HEK293 (cell line): ENCODE results near the gene MFSD2A.

Experiments used
- CTCF ChIA-PET: fragments of 350-600 bp; formaldehyde crosslinking; extraction: SDS; loops from one replicate; lab custom pipeline; 2021; ENCODE audit warnings: antibody characterized with exemption; lab: Yijun Ruan, JAX
- POLR2A ChIA-PET: fragments of 300-600 bp; formaldehyde crosslinking; extraction: SDS; loops from one replicate; lab custom pipeline; 2020; ENCODE audit warnings: antibody characterized with exemption, inconsistent platforms; lab: Yijun Ruan, JAX
- H3K27ac ChIP-seq: fragments of 200-500 bp; sonication (Bioruptor generic); 2 replicates; pipeline ENCODE4 v1.5.1; 2014; ENCODE audit warnings: low read depth, low read length, control low read depth, inconsistent platforms; ENCODE audit errors: extremely low read depth
- H3K36me3 ChIP-seq, 2 experiments: fragments of 200-500 bp in 1 of 2; sonication (Bioruptor generic) in 1 of 2; 1 replicate in 1 of 2; 2 replicates in 1 of 2; pipeline ENCODE4 v1.5.1; 2014 to 2017; ENCODE audit warnings: inconsistent platforms in 2 of 2, low read length in 2 of 2; ENCODE audit not compliant: control insufficient read depth in 2 of 2, insufficient read depth in 1 of 2
- H3K4me1 ChIP-seq: fragments of 200-500 bp; sonication (Bioruptor generic); 2 replicates; pipeline ENCODE4 v1.5.1; 2014; ENCODE audit warnings: mild to moderate bottlenecking, low read length, inconsistent platforms; ENCODE audit not compliant: control insufficient read depth, insufficient read depth
- H3K4me3 ChIP-seq: 2 replicates; pipeline ENCODE4 v1.5.1; 2011; ENCODE audit warnings: low read depth, mild to moderate bottlenecking, control low read depth, low read length, moderate library complexity
- H3K9me3 ChIP-seq: fragments of 200-500 bp; sonication (Bioruptor generic); 2 replicates; pipeline ENCODE4 v1.5.1; 2014; ENCODE audit warnings: low read depth, low read length, inconsistent platforms; ENCODE audit not compliant: control insufficient read depth, insufficient read depth
- GLIS1 ChIP-seq: fragments of 450-650 bp; formaldehyde crosslinking; IDR thresholded peaks from 2 replicates; pipeline ENCODE4 v1.5.1; 2016; ENCODE audit warnings: missing biosample characterization, missing genetic modification characterization
- HOXD13 ChIP-seq: sonication (generic); formaldehyde crosslinking; IDR thresholded peaks from 2 replicates; pipeline ENCODE4 v1.8.0; 2022; ENCODE audit warnings: missing genetic modification reagents, borderline replicate concordance
- KLF16 ChIP-seq: fragments of 450-650 bp; formaldehyde crosslinking; IDR thresholded peaks from 2 replicates; pipeline ENCODE4 v1.5.1; 2017; ENCODE audit warnings: missing biosample characterization, missing genetic modification characterization
- TCF7L2 ChIP-seq: IDR thresholded peaks from 2 replicates; pipeline ENCODE4 v1.6.1; 2011; ENCODE audit warnings: low read depth, mild to moderate bottlenecking, inconsistent platforms, low read length, moderate library complexity, borderline replicate concordance
- ZEB2 ChIP-seq: fragments of 450-650 bp; formaldehyde crosslinking; IDR thresholded peaks from 2 replicates; pipeline ENCODE4 v1.5.1; 2016; ENCODE audit warnings: missing biosample characterization, missing genetic modification characterization
- ZFP41 ChIP-seq: fragments of 450-650 bp; formaldehyde crosslinking; IDR thresholded peaks from 2 replicates; pipeline ENCODE4 v1.5.1; 2016; ENCODE audit warnings: missing biosample characterization, missing genetic modification characterization, borderline replicate concordance
- ZNF114 ChIP-seq: fragments of 450-650 bp; formaldehyde crosslinking; IDR thresholded peaks from 2 replicates; pipeline ENCODE4 v1.5.0; 2017; ENCODE audit warnings: missing biosample characterization, missing genetic modification characterization
- ZNF23 ChIP-seq: fragments of 450-650 bp; formaldehyde crosslinking; IDR thresholded peaks from 2 replicates; pipeline ENCODE4 v1.5.1; 2016; ENCODE audit warnings: missing biosample characterization, missing genetic modification characterization, borderline replicate concordance
- ZNF624 ChIP-seq: fragments of 450-650 bp; formaldehyde crosslinking; IDR thresholded peaks from 2 replicates; pipeline ENCODE4 v1.5.1; 2017; ENCODE audit warnings: missing biosample characterization, missing genetic modification characterization
- ZNF654 ChIP-seq: fragments of 450-650 bp; formaldehyde crosslinking; IDR thresholded peaks from 2 replicates; pipeline ENCODE4 v1.5.1; 2016; ENCODE audit warnings: low read depth, missing biosample characterization, missing genetic modification characterization
- ZNF670 ChIP-seq: fragments of 450-650 bp; formaldehyde crosslinking; IDR thresholded peaks from 2 replicates; pipeline ENCODE4 v1.5.1; 2016; ENCODE audit warnings: missing biosample characterization, missing genetic modification characterization, low read depth
- ZNF677 ChIP-seq: fragments of 450-650 bp; IDR thresholded peaks from 2 replicates; pipeline ENCODE4 v1.5.0; 2018; ENCODE audit warnings: missing biosample characterization, mild to moderate bottlenecking, missing genetic modification characterization, moderate library complexity
- ZNF776 ChIP-seq: fragments of 450-650 bp; formaldehyde crosslinking; IDR thresholded peaks from 2 replicates; pipeline ENCODE4 v1.5.0; 2017; ENCODE audit warnings: missing biosample characterization, missing genetic modification characterization, borderline replicate concordance
- ZNF830 ChIP-seq: fragments of 450-650 bp; IDR thresholded peaks from 2 replicates; pipeline ENCODE4 v1.5.0; 2018; ENCODE audit warnings: missing biosample characterization, missing genetic modification characterization, low read depth, mild to moderate bottlenecking, moderate library complexity
- TF ChIP-seq, protein P1 (sequence below): fragments of 450-650 bp; formaldehyde crosslinking; IDR thresholded peaks from 2 replicates; pipeline ENCODE4 v1.5.1; 2016; ENCODE audit warnings: missing biosample characterization, missing genetic modification characterization, low read depth
- TF ChIP-seq, protein P2 (sequence below): fragments of 450-650 bp; formaldehyde crosslinking; IDR thresholded peaks from 2 replicates; pipeline ENCODE4 v1.5.1; 2016; ENCODE audit warnings: missing biosample characterization, missing genetic modification characterization
- TF ChIP-seq, protein P3 (sequence below): fragments of 450-650 bp; formaldehyde crosslinking; IDR thresholded peaks from 2 replicates; pipeline ENCODE4 v1.5.1; 2016; ENCODE audit warnings: missing biosample characterization, missing genetic modification characterization
- TF ChIP-seq, protein P4 (sequence below): fragments of 450-650 bp; formaldehyde crosslinking; IDR thresholded peaks from 2 replicates; pipeline ENCODE4 v1.5.1; 2016; ENCODE audit warnings: missing biosample characterization, missing genetic modification characterization

Gene MFSD2A

DNA sequence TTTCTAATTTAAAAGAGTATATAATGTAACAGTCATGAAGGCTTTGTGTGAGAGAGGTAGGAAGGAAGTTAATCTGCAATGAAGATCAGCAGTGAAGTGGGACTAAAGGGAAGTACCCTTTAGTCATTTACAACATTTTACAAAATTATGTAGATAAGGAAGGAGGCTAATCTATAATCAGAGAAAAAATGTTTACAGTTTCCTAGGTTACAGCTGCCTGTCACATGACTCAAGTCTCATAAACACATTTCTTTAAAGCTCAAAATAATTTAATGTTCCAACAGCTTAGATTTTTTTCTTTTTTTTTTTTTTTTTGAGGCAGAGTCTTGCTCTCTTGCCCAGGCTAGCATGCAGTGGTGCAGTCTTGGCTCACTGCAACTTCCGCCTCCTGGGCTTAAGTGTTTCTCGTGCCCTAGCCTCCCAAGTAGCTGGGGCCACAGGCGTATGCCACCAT, 59.3 kb downstream of the MFSD2A start:
- POLR2A ChIA-PET: interaction anchor here (0.6 to 1.3 kb wide), 2 partner anchors 20 to 26 kb away, joined by 4 read pairs; partner anchors contain the start of gene CAP1
- TF ChIP-seq, protein P1, sequence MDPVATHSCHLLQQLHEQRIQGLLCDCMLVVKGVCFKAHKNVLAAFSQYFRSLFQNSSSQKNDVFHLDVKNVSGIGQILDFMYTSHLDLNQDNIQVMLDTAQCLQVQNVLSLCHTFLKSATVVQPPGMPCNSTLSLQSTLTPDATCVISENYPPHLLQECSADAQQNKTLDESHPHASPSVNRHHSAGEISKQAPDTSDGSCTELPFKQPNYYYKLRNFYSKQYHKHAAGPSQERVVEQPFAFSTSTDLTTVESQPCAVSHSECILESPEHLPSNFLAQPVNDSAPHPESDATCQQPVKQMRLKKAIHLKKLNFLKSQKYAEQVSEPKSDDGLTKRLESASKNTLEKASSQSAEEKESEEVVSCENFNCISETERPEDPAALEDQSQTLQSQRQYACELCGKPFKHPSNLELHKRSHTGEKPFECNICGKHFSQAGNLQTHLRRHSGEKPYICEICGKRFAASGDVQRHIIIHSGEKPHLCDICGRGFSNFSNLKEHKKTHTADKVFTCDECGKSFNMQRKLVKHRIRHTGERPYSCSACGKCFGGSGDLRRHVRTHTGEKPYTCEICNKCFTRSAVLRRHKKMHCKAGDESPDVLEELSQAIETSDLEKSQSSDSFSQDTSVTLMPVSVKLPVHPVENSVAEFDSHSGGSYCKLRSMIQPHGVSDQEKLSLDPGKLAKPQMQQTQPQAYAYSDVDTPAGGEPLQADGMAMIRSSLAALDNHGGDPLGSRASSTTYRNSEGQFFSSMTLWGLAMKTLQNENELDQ (tag by site-specific recombination): no peak
- TF ChIP-seq ZNF114 (tag by site-specific recombination): no peak
- TF ChIP-seq GLIS1 (tag by site-specific recombination): no peak
- TF ChIP-seq ZNF776: no peak
- TF ChIP-seq, protein P2, sequence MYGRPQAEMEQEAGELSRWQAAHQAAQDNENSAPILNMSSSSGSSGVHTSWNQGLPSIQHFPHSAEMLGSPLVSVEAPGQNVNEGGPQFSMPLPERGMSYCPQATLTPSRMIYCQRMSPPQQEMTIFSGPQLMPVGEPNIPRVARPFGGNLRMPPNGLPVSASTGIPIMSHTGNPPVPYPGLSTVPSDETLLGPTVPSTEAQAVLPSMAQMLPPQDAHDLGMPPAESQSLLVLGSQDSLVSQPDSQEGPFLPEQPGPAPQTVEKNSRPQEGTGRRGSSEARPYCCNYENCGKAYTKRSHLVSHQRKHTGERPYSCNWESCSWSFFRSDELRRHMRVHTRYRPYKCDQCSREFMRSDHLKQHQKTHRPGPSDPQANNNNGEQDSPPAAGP: no peak
- no peak for TF ChIP-seq ZNF624
- TF ChIP-seq, protein P3, sequence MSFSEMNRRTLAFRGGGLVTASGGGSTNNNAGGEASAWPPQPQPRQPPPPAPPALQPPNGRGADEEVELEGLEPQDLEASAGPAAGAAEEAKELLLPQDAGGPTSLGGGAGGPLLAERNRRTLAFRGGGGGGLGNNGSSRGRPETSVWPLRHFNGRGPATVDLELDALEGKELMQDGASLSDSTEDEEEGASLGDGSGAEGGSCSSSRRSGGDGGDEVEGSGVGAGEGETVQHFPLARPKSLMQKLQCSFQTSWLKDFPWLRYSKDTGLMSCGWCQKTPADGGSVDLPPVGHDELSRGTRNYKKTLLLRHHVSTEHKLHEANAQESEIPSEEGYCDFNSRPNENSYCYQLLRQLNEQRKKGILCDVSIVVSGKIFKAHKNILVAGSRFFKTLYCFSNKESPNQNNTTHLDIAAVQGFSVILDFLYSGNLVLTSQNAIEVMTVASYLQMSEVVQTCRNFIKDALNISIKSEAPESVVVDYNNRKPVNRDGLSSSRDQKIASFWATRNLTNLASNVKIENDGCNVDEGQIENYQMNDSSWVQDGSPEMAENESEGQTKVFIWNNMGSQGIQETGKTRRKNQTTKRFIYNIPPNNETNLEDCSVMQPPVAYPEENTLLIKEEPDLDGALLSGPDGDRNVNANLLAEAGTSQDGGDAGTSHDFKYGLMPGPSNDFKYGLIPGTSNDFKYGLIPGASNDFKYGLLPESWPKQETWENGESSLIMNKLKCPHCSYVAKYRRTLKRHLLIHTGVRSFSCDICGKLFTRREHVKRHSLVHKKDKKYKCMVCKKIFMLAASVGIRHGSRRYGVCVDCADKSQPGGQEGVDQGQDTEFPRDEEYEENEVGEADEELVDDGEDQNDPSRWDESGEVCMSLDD (tag by site-specific recombination): no peak
- TF ChIP-seq, protein P4, sequence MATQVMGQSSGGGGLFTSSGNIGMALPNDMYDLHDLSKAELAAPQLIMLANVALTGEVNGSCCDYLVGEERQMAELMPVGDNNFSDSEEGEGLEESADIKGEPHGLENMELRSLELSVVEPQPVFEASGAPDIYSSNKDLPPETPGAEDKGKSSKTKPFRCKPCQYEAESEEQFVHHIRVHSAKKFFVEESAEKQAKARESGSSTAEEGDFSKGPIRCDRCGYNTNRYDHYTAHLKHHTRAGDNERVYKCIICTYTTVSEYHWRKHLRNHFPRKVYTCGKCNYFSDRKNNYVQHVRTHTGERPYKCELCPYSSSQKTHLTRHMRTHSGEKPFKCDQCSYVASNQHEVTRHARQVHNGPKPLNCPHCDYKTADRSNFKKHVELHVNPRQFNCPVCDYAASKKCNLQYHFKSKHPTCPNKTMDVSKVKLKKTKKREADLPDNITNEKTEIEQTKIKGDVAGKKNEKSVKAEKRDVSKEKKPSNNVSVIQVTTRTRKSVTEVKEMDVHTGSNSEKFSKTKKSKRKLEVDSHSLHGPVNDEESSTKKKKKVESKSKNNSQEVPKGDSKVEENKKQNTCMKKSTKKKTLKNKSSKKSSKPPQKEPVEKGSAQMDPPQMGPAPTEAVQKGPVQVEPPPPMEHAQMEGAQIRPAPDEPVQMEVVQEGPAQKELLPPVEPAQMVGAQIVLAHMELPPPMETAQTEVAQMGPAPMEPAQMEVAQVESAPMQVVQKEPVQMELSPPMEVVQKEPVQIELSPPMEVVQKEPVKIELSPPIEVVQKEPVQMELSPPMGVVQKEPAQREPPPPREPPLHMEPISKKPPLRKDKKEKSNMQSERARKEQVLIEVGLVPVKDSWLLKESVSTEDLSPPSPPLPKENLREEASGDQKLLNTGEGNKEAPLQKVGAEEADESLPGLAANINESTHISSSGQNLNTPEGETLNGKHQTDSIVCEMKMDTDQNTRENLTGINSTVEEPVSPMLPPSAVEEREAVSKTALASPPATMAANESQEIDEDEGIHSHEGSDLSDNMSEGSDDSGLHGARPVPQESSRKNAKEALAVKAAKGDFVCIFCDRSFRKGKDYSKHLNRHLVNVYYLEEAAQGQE (tag by site-specific recombination): no peak
- TF ChIP-seq ZNF670 (tag by site-specific recombination): no peak
- no peak for TF ChIP-seq ZNF654 (tag by site-specific recombination)
- TF ChIP-seq ZNF830 (tag by site-specific recombination): no peak
- Histone ChIP-seq H3K27ac (no peak overlapping the region), H3K4me3 (no peak overlapping the region), H3K36me3 (no peaks in the 10 kb centered on the region), H3K4me1 (no peaks in the 10 kb centered on the region), H3K9me3 (no peaks in the 10 kb centered on the region)
- CTCF ChIA-PET: interaction anchor here (0.6 to 3.1 kb wide), 3 partner anchors 18 to 138 kb away, joined by 3 to 15 read pairs (median 3); no protein-coding TSS in a partner anchor

DNA sequence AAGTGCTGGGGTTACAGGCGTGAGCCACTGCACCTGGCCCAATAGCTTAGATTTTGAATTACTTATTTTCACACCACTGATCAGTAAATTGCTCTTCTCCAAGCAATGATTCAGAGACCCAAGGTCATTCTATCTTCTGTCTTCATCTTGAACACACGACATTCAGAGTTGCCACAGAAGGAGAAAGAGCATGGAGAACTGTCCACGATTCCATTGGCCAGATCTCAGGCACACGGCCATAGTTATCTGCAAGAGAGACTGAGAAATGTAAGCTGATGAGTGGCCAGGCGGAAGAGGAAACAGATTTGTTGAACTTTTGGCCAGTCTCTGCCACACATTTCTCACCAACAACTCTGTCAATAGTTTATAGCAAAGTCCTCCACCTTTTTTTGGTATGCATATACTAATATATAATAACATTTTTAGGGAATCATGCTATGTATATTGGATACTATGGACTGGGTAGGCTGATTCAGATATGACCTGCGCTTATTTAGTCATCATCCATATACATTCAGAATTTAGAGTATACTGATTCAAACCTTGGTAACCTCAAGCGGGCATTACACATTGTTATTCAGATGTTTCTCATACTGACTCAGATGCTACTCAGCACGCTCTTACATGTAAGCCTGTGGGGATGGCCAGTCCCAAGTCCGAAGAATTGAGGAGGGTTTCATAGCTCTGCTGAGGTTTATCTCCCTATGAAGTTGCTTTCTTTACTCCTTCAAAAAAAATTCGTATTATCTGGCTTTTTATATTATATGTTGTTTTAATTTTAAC, 60.1 kb downstream of the MFSD2A start:
- Histone ChIP-seq H3K4me1 (no peaks in the 10 kb centered on the region), H3K27ac (no peak overlapping the region), H3K9me3 (no peaks in the 10 kb centered on the region), H3K36me3 (no peaks in the 10 kb centered on the region), H3K4me3 (no peak overlapping the region)
- ChIA-PET POLR2A (interaction anchor here (1.3 kb wide), 1 partner anchor 25 kb away, joined by 4 read pairs; the partner anchor contains the start of gene CAP1), CTCF (interaction anchor here (0.6 to 3.1 kb wide), 4 partner anchors 17 to 137 kb away, joined by 3 to 15 read pairs (median 3); no protein-coding TSS in a partner anchor)
- no peak for TF ChIP-seq ZFP41 (tag by site-specific recombination)
- no peak for TF ChIP-seq ZNF23
- no peak for TF ChIP-seq ZNF677
- no peak for TF ChIP-seq ZEB2 (tag by site-specific recombination)
- TF ChIP-seq HOXD13: no peak
- no peak for TF ChIP-seq KLF16 (tag by site-specific recombination)
- no peak for TF ChIP-seq TCF7L2
- TF ChIP-seq, protein P3 (tag by site-specific recombination): no peak
